CD4-positive, alpha-beta memory T cell (primary cell): ENCODE results near the gene ZC3H13. TPM values are rescaled to one million over a fixed set of nuclear protein-coding genes. Genes with fewer than 3 reads are reported as not detected.

Experiments
- CTCF ChIA-PET: fragments of 350-600 bp; sonication (Branson Sonifier 250); formaldehyde crosslinking; loops from one replicate; lab custom pipeline; 2021; ENCODE audit warnings: inconsistent platforms; ENCODE audit not compliant: partially characterized antibody; lab: Charles Lee
- POLR2A ChIA-PET: fragments of 350-600 bp; sonication (Branson Sonifier 250); formaldehyde crosslinking; loops from one replicate; lab custom pipeline; 2021; ENCODE audit not compliant: partially characterized antibody; lab: Charles Lee
- DNase-seq, 5 donors: peaks; one replicate each; pipeline versions ENCODE4 v3.0.0 to v3.0.0-alpha.2; 2020 to 2022; ENCODE audit warnings: mixed read lengths in 1 of 5
- H3K27ac ChIP-seq: one replicate; pipeline ENCODE4 v1.7.0; 2013; ENCODE audit warnings: low read depth, low read length
- H3K27me3 ChIP-seq: 2 replicates; pipeline ENCODE4 v1.7.0; 2013; ENCODE audit warnings: mild to moderate bottlenecking, low read length, moderate library complexity; ENCODE audit not compliant: insufficient read depth
- H3K36me3 ChIP-seq: 2 replicates; pipeline ENCODE4 v1.7.0; 2013; ENCODE audit warnings: mild to moderate bottlenecking, low read length, moderate library complexity; ENCODE audit not compliant: insufficient read depth
- H3K4me1 ChIP-seq: 2 replicates; pipeline ENCODE4 v1.7.0; 2013; ENCODE audit warnings: mild to moderate bottlenecking, low read length, moderate library complexity; ENCODE audit not compliant: insufficient read depth
- H3K4me3 ChIP-seq, 2 donors: one replicate each; pipeline ENCODE4 v1.7.0; 2013; ENCODE audit warnings: low read length in 2 of 2, mild to moderate bottlenecking in 1 of 2
- H3K9me3 ChIP-seq, 2 donors: one replicate each; pipeline ENCODE4 v1.7.0; 2013; ENCODE audit warnings: low read length in 2 of 2, control low read depth in 1 of 2; ENCODE audit not compliant: control insufficient read depth in 1 of 2
- H3K27ac Mint-ChIP-seq, 7 donors: one replicate each; pipeline ENCODE4 v1.8.0; 2020 to 2021; ENCODE audit warnings: mixed read lengths in 7 of 7, mild to moderate bottlenecking in 6 of 7, inconsistent platforms in 3 of 7, moderate library complexity in 3 of 7
- H3K27me3 Mint-ChIP-seq, 2 donors: one replicate each; pipeline ENCODE4 v1.8.0; 2020 to 2021; ENCODE audit warnings: mixed read lengths in 2 of 2
- H3K36me3 Mint-ChIP-seq, 2 donors: one replicate each; pipeline ENCODE4 v1.8.0; 2020 to 2021; ENCODE audit warnings: mixed read lengths in 2 of 2, inconsistent platforms in 1 of 2, mild to moderate bottlenecking in 1 of 2
- H3K4me1 Mint-ChIP-seq, 4 donors: one replicate each; pipeline ENCODE4 v1.8.0; 2020 to 2021; ENCODE audit warnings: mixed read lengths in 4 of 4, mild to moderate bottlenecking in 1 of 4
- H3K4me3 Mint-ChIP-seq, 8 donors: one replicate each; pipeline ENCODE4 v1.8.0; 2020 to 2021; ENCODE audit warnings: mixed read lengths in 8 of 8, mild to moderate bottlenecking in 7 of 8, moderate library complexity in 6 of 8, inconsistent platforms in 3 of 8
- H3K9me3 Mint-ChIP-seq, 8 donors: one replicate each; pipeline ENCODE4 v1.8.0; 2020 to 2021; ENCODE audit warnings: mixed read lengths in 8 of 8, mild to moderate bottlenecking in 5 of 8, inconsistent platforms in 3 of 8, moderate library complexity in 1 of 8
- intact Hi-C: fragments of 100-400 bp; cut with micrococcal nuclease; formaldehyde crosslinking; loops from one replicate; pipeline ENCODE4 v1.15.1; 2023
- polyA plus RNA-seq, 2 donors: library from polyadenylated mRNA; unstranded; fragments of 300-500 nt; fragmentation: Illumina TruSeq; gene quantifications; one replicate each; pipeline ENCODE4 v1.2.3, GENCODE V29; 2021
- total RNA-seq, 2 experiments: library from RNA; stranded (reverse); gene quantifications; one replicate each; pipeline ENCODE4 v1.2.3, GENCODE V29; 2021

The ZC3H13 gene
- total and polyA plus RNA-seq, 4 experiments from 2014 or later, result 10.8 to 65.5 (median 58.6) TPM

DNA sequence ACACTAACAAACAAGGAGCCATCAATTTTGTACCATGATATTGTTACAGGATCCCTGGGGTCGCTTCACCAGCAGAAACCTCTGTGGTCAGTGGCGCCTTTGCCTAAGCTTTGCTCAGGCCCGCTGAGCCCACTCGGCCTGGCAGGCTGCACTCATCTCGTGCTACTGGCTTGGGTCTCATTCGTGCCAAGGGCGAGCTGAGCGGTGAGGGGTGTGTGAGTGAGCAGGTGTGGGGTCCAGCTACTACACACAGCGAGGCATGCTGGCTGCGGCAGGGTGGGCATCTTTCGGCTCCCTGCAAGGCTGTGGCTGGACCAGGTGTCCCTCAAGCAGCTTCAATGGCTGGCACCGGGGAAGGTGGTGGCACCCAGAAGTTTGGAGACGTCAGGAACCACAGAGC, 33.2 kb upstream of the ZC3H13 start:
- H3K4me1 Mint-ChIP-seq, result no peaks in the 10 kb centered on the region

DNA sequence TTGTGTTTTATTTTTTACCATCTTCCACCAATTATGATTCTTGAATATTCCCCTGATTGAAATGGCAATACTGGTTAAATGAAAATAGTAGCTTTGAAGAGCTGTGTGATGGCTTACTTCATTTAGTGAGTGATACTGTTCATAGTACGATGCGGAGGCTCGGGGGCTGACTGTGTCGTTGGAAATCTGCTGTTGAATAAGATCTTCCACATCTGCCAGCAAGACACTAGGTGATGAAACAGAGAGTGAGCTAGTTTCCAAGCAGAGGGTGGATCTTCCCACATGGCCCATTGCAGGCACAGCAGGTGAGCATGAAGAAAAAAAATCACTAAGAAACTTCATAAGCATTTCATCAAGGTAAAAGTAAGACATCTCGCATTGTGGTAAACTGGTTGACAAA, 29.8 kb upstream of the ZC3H13 start:
- Histone ChIP-seq H3K9me3 (no peaks in the 10 kb centered on the region), H3K27me3 (no peaks in the 10 kb centered on the region), H3K4me3 (no peak overlapping the region), H3K4me1 (peaks cover 8% of the 10 kb centered on the region), H3K27ac (no peak overlapping the region), H3K36me3 (no peaks in the 10 kb centered on the region)
- H3K9me3 Mint-ChIP-seq, result no peaks in the 10 kb centered on the region
- H3K36me3 Mint-ChIP-seq, result no peaks in the 10 kb centered on the region
- peaks cover 8 to 14% (median 10%) of the 10 kb centered on the region in 4 donors for H3K4me1 Mint-ChIP-seq
- no peak for DNase-seq
- CTCF ChIA-PET, result no interaction called here
- no peaks in the 10 kb centered on the region for H3K27me3 Mint-ChIP-seq
- no peak overlapping the region for H3K4me3 Mint-ChIP-seq
- POLR2A ChIA-PET, result no interaction called here
- intact Hi-C loops, result no loop called here
- no peak overlapping the region for H3K27ac Mint-ChIP-seq

More for the DNA sequence above, 33.2 kb upstream of the ZC3H13 start:
- Histone ChIP-seq H3K27ac (no peak overlapping the region), H3K4me3 (no peak overlapping the region), H3K36me3 (no peaks in the 10 kb centered on the region), H3K27me3 (no peaks in the 10 kb centered on the region), H3K9me3 (no peaks in the 10 kb centered on the region), H3K4me1 (no peaks in the 10 kb centered on the region)
- CTCF ChIA-PET, result no interaction called here
- peak overlapping the region in 1 of 7 donors; percentile 71 for H3K27ac Mint-ChIP-seq
- no peak for DNase-seq
- H3K4me3 Mint-ChIP-seq, result no peak overlapping the region
- H3K27me3 Mint-ChIP-seq, result peaks cover 4 to 7% of the 10 kb centered on the region in 2 donors
- intact Hi-C loops, result no loop called here
- H3K9me3 Mint-ChIP-seq, result peaks cover 0 to 2% (median 0%) of the 10 kb centered on the region in 8 donors
- POLR2A ChIA-PET, result no interaction called here
- no peaks in the 10 kb centered on the region for H3K36me3 Mint-ChIP-seq

DNA sequence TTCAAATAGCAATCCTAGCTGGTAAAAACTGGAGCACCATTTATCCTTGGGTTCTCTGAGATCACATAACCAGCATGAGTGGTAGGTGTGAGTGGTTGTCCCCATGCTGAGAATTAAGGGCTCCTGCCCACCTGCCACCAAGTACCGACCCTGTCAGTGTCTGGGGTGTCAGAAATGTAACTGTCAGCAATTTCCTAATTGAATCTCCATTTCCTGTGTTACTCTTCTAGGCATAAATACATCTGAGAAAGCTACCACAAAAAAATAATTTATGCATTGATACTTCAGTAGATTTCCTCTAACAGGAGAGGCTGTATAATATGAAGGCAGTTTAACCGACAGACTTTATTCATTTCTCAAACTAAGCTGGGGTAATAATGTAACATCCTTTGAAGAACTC, 27.2 kb upstream of the ZC3H13 start:
- Mint-ChIP-seq H3K27ac (no peak overlapping the region), H3K9me3 (peaks cover 0 to 2% (median 0%) of the 10 kb centered on the region in 8 donors), H3K4me1 (peaks cover 8 to 14% (median 10%) of the 10 kb centered on the region in 4 donors), H3K4me3 (no peak overlapping the region), H3K27me3 (no peaks in the 10 kb centered on the region), H3K36me3 (no peaks in the 10 kb centered on the region)
- H3K4me3 ChIP-seq, result no peak overlapping the region
- H3K4me1 ChIP-seq, result peaks cover 8% of the 10 kb centered on the region
- peak in 1 of 5 donors; percentile 0 for DNase-seq
- no peaks in the 10 kb centered on the region for H3K27me3 ChIP-seq
- POLR2A ChIA-PET, result no interaction called here
- no peaks in the 10 kb centered on the region for H3K9me3 ChIP-seq
- intact Hi-C loops, result no loop called here
- H3K36me3 ChIP-seq, result no peaks in the 10 kb centered on the region
- no peak overlapping the region for H3K27ac ChIP-seq
- CTCF ChIA-PET, result no interaction called here

DNA sequence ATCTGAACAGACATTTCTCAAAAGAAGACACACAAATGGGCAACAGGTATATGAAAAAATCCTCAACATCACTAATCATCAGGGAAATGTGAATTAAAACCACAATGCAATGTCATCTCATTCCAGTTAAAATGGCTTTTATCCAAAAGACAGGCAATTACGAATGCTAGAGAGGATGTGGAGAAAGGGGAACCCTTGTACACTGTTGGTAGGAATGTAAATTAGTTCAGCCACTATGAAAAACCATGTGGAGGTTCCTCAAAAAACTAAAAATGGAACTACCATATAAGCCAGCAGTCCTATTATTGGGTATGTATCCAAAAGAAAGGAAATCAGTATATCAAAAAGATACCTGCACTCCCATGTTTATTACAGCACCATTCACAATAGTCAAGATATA, 24.7 kb upstream of the ZC3H13 start:
- ChIA-PET POLR2A (no interaction called here), CTCF (no interaction called here)
- H3K4me1 Mint-ChIP-seq, result peaks cover 8 to 14% (median 10%) of the 10 kb centered on the region in 4 donors
- DNase-seq, result no peak
- no peak overlapping the region for H3K27ac Mint-ChIP-seq
- no peaks in the 10 kb centered on the region for H3K9me3 ChIP-seq
- no peaks in the 10 kb centered on the region for H3K36me3 Mint-ChIP-seq
- no peak overlapping the region for H3K4me3 ChIP-seq
- no peaks in the 10 kb centered on the region for H3K36me3 ChIP-seq
- H3K27me3 Mint-ChIP-seq, result no peaks in the 10 kb centered on the region
- intact Hi-C loops, result no loop called here
- H3K27ac ChIP-seq, result no peak overlapping the region
- no peak overlapping the region for H3K4me3 Mint-ChIP-seq
- H3K9me3 Mint-ChIP-seq, result peaks cover 0 to 2% (median 0%) of the 10 kb centered on the region in 8 donors
- H3K4me1 ChIP-seq, result peaks cover 8% of the 10 kb centered on the region
- no peaks in the 10 kb centered on the region for H3K27me3 ChIP-seq

DNA sequence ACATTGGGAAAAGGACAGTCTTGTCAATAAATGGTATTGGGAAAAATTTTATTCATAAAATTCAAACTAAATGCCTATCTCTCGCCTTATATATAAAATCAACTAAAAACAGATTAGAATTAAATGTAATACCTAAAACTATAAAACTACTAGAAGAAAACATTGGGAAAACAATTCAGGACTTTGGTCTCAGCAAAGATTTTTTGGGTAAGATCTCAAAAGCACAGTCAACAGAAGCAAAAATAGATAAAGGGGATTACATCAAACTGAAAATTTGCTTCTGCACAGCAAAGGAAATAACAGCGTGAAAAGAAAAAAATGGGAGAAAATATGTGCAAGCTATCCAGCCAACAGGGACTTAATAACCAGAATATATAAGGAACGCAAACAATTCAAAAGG, 24.3 kb upstream of the ZC3H13 start:
- Mint-ChIP-seq H3K27ac (no peak overlapping the region), H3K36me3 (no peaks in the 10 kb centered on the region)

DNA sequence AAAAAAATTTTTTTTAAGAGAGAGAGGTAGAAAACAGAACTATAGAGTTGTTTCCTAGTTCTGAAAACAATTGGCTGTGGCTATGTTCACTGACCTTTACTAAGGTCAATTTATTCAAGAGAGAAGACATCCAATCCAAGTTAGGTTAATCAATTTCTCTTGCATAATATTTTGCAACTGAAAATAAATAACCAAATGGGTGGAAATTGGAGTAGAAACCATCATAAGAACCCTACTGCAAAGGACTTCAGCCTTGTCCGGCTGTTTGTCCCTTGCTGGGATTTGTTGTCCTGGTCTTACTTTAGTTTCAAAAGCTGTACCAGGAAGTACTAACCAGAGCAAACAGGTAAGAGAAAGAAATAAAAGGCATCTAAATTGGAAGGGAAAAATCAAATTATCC, 23.3 kb upstream of the ZC3H13 start:
- H3K27ac ChIP-seq, result no peak overlapping the region
- H3K36me3 ChIP-seq, result no peaks in the 10 kb centered on the region
- no peaks in the 10 kb centered on the region for H3K27me3 ChIP-seq
- H3K9me3 ChIP-seq, result no peaks in the 10 kb centered on the region
- no peak overlapping the region for H3K27ac Mint-ChIP-seq
- H3K36me3 Mint-ChIP-seq, result no peaks in the 10 kb centered on the region
- H3K4me1 ChIP-seq, result peaks cover 8% of the 10 kb centered on the region
- CTCF ChIA-PET, result no interaction called here
- H3K9me3 Mint-ChIP-seq, result peaks cover 0 to 2% (median 0%) of the 10 kb centered on the region in 8 donors
- intact Hi-C loops, result no loop called here
- no peak for DNase-seq
- H3K4me3 ChIP-seq, result no peak overlapping the region
- H3K4me3 Mint-ChIP-seq, result no peak overlapping the region
- H3K4me1 Mint-ChIP-seq, result peaks cover 8 to 14% (median 10%) of the 10 kb centered on the region in 4 donors
- H3K27me3 Mint-ChIP-seq, result peaks cover 5 to 6% of the 10 kb centered on the region in 2 donors
- POLR2A ChIA-PET, result no interaction called here

More for the DNA sequence above, 24.3 kb upstream of the ZC3H13 start:
- intact Hi-C loops, result no loop called here
- peaks cover 8 to 14% (median 10%) of the 10 kb centered on the region in 4 donors for H3K4me1 Mint-ChIP-seq
- H3K36me3 ChIP-seq, result no peaks in the 10 kb centered on the region
- no peak overlapping the region for H3K4me3 ChIP-seq
- CTCF ChIA-PET, result no interaction called here
- H3K9me3 ChIP-seq, result no peaks in the 10 kb centered on the region
- H3K27me3 Mint-ChIP-seq, result no peaks in the 10 kb centered on the region
- DNase-seq, result no peak
- H3K27me3 ChIP-seq, result no peaks in the 10 kb centered on the region
- H3K4me1 ChIP-seq, result peaks cover 8% of the 10 kb centered on the region
- POLR2A ChIA-PET, result no interaction called here
- H3K9me3 Mint-ChIP-seq, result peaks cover 0 to 2% (median 0%) of the 10 kb centered on the region in 8 donors
- no peak overlapping the region for H3K4me3 Mint-ChIP-seq
- H3K27ac ChIP-seq, result no peak overlapping the region

DNA sequence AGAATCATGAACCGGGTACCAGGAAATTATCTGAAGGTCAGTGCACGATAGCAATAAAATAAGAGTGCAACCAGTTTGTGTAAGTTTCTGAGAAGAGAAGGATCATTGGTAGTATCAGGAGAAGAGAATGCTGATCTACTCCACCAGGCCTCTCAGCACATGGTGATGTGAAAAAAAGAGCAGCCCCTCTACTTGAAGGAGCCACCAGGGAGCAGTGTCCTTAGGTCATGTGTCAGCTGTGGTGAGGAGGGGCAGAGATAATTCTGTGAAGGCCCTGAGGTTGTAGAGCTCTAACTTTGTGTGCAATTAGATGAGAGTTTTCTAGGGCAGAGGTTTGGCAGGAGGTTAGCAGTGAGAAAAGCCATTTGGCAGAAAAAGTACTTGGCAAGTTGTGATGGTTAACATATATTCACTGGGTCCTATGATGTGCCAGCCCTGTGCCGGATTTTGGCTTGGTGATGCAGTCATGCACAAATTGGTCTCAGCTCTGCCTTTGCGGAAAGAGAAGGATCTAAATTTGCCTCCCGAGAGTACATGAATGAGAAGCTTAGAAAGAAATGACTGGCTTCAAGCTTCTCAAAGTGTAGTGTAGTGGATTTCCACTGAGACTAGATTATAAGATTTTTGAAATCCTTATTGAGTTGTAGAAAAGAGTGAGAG, 19.2 kb upstream of the ZC3H13 start:
- Histone ChIP-seq H3K27ac (no peak overlapping the region), H3K27me3 (no peaks in the 10 kb centered on the region), H3K4me1 (no peaks in the 10 kb centered on the region), H3K4me3 (no peak overlapping the region), H3K36me3 (no peaks in the 10 kb centered on the region), H3K9me3 (no peaks in the 10 kb centered on the region)
- no peak for DNase-seq
- Mint-ChIP-seq H3K4me1 (no peaks in the 10 kb centered on the region), H3K27ac (no peak overlapping the region), H3K36me3 (no peaks in the 10 kb centered on the region), H3K9me3 (peaks cover 0 to 2% (median 0%) of the 10 kb centered on the region in 8 donors), H3K27me3 (peaks cover 6 to 8% of the 10 kb centered on the region in 2 donors), H3K4me3 (no peak overlapping the region)
- POLR2A ChIA-PET, result interaction anchor here (1.1 kb wide), 1 partner anchor 20 kb away, joined by 3 read pairs; the partner anchor contains the start of gene ZC3H13
- intact Hi-C loops, result no loop called here
- CTCF ChIA-PET, result no interaction called here
